Fibroblast of skin of scalp (primary cell): ENCODE results near the gene CFAP20DC.
A peak's percentile ranks its signal among the peaks of the same experiment; 100 is the strongest.
"Not testable (repeated sequence)": the region's sequence is repeated elsewhere in the genome, so short reads cannot be mapped to it uniquely, and the experiment has no call there.

ENCODE experiments used
- DNase-seq: peaks from one replicate; pipeline ENCODE4 v3.0.0-alpha.2; 2013

CFAP20DC gene

GRCh38 chr3:58962816-58963215 lies 87.0 kb downstream of the CFAP20DC start:
- DNase-seq = peak; percentile 37

- peak; percentile 65 for DNase-seq
These were observed 87.7 kb downstream of the CFAP20DC start for GRCh38 chr3:58962040-58962651.

- DNase-seq = no peak
These were observed 94.5 kb downstream of the CFAP20DC start for GRCh38 chr3:58955308-58955707.

GRCh38 chr3:58953288-58953687 lies 96.5 kb downstream of the CFAP20DC start:
- DNase-seq = no peak

GRCh38 chr3:58952128-58952917 lies 97.5 kb downstream of the CFAP20DC start:
- DNase-seq = peak; percentile 29

GRCh38 chr3:58948018-58948417 lies 101.8 kb downstream of the CFAP20DC start:
- no peak for DNase-seq

- no peak for DNase-seq
These were observed 103.0 kb downstream of the CFAP20DC start for GRCh38 chr3:58946875-58947274.

GRCh38 chr3:58938057-58938456 lies 111.8 kb downstream of the CFAP20DC start:
- DNase-seq = no peak

- DNase-seq = peak; percentile 68
These were observed 125.2 kb downstream of the CFAP20DC start for GRCh38 chr3:58924578-58924977.

GRCh38 chr3:58900386-58900785 lies 149.4 kb downstream of the CFAP20DC start:
- DNase-seq = no peak

GRCh38 chr3:58899953-58900298 lies 149.9 kb downstream of the CFAP20DC start:
- DNase-seq = no peak

- peak; percentile 24 for DNase-seq
These were observed 150.5 kb downstream of the CFAP20DC start for GRCh38 chr3:58899159-58899952.

GRCh38 chr3:58898513-58898912 lies 151.3 kb downstream of the CFAP20DC start:
- no peak for DNase-seq

GRCh38 chr3:58897646-58898045 lies 152.2 kb downstream of the CFAP20DC start:
- DNase-seq = no peak

- DNase-seq = not testable (repeated sequence)
These were observed 154.1 kb downstream of the CFAP20DC start for GRCh38 chr3:58895678-58896077.

GRCh38 chr3:58892526-58892925 lies 157.3 kb downstream of the CFAP20DC start:
- DNase-seq = not testable (repeated sequence)

GRCh38 chr3:58888087-58888486 lies 161.7 kb downstream of the CFAP20DC start:
- no peak for DNase-seq

GRCh38 chr3:58884453-58884852 lies 165.4 kb downstream of the CFAP20DC start:
- DNase-seq = no peak

GRCh38 chr3:58880182-58880581 lies 169.6 kb downstream of the CFAP20DC start:
- DNase-seq = peak; percentile 24

GRCh38 chr3:58874795-58875194 lies 175.0 kb downstream of the CFAP20DC start:
- DNase-seq = peak; percentile 23

GRCh38 chr3:58874248-58874741 lies 175.5 kb downstream of the CFAP20DC start:
- peak; percentile 6 for DNase-seq

- no peak for DNase-seq
These were observed 181.6 kb downstream of the CFAP20DC start for GRCh38 chr3:58868097-58868779.

- DNase-seq = no peak
These were observed 182.2 kb downstream of the CFAP20DC start for GRCh38 chr3:58867621-58868020.
